ENCODE results near the gene LURAP1L.

LURAP1L gene

DNA sequence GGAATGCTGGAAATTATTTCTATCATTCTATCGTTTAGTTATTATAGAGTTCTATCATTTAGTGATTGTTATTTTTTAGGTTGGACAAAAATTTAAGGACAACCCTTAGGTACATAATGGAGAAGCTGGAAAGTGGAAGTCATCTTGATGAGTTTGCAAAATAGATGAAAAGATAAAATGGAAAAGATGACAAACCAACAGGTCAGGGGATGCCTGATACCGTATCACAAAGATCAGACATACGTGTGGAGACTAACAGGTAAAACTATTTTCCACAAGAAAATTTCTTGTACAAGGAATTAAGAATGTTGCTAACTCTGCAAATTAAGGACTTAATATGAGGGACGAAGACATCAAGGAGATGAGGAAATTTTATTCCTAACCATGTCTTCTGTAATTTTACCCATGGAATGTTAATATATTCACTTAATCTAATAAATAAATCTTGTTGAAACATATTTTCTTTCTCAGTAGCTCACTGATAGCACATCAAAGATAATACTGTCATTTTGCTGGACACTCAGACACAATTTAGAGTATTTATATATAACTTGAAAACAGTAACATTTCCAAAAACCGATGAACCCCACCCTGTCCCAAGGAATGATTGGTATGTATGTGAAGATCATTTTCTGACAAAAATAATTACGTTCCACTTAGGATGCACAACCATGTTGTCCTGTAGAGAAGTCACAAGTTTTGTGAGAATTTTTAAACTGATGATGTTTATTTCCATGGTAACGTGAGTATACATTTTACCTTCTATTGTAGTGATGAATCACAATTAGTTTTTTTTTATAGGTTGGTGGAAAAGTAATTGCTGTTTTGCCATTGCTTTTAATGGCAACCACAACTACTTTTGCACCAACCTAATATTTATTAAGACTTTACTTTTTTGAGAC is 2.6 kb downstream of the LURAP1L start:
- peak; percentile 12 for DNase-seq (ENCODE audit: low spot score)

DNA sequence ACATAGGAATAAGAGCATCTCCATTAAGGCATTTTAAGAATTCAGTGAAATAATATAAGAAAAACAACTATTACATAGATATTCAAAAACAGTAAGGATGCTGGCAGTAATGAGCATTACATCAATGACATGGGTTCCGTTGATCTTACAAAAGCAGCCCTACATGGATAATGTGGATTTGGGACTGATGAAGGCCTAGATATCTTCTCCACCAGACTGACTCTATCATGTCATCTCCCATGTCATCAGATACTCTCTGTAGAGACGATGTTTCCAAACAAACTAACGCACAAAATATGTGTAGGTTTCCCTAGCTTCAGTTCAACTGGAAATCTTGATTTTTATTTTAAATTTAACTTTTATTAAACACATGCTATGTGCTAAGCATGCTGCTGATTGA is 3.6 kb downstream of the LURAP1L start:
- DNase-seq (ENCODE audit: low spot score) = no peak

DNA sequence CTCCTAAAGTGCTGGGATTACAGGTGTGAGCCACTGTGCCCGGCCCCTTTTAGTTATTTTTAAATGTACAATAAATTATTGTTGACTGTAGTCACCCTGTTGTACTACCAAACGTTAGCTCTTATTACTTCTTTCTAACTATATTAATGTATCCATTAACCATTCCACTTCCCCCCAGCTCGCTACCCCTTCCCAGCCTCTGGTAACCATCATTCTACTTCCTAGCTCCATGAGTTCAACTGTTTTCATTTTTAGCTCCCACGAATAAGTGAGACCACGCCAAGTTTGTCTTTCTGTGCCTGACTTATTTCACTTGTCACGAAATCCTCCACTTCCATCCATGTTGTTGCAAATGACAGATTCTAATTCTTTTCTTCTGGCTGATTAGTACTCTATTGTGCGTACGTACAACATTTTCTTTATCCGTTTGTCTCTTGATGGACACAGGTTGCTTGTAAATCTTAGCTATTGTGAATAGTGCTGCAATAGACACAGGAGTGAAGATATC is 6.5 kb downstream of the LURAP1L start:
- no peak for DNase-seq (ENCODE audit: low spot score)

DNA sequence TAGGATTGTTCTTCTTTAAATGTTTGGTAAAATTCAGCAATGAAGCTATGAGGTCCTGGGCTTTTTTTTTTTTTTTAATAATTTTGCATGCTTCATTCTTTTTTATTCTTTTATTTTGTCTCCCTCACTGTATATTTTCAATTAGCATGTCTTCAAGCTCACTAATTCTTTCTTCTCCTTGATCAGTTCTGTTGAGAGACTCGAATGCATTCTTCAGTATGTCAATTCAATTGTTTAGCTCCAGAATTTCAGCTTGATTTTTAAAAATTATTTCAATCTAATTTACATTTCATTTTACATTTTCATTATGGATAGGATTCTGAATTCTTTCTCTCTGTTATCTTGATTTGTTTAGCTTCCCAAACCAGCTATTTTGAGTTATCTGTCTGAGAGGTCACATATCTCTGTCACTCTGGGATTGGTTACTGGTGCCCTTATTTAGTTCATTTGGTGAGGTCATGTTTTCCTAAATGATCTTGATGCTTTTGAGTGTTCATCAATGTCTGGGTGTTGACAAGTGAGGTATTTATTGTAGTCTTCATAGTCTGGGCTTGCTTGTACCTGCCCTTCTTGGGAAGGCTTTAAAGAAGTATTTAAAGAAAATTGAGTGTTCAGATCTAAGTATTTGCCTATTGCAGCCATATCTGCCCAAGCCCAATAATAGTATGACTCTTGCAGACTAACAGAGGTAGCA is 9.1 kb downstream of the LURAP1L start:
- no peak for DNase-seq (ENCODE audit: low spot score)

DNA sequence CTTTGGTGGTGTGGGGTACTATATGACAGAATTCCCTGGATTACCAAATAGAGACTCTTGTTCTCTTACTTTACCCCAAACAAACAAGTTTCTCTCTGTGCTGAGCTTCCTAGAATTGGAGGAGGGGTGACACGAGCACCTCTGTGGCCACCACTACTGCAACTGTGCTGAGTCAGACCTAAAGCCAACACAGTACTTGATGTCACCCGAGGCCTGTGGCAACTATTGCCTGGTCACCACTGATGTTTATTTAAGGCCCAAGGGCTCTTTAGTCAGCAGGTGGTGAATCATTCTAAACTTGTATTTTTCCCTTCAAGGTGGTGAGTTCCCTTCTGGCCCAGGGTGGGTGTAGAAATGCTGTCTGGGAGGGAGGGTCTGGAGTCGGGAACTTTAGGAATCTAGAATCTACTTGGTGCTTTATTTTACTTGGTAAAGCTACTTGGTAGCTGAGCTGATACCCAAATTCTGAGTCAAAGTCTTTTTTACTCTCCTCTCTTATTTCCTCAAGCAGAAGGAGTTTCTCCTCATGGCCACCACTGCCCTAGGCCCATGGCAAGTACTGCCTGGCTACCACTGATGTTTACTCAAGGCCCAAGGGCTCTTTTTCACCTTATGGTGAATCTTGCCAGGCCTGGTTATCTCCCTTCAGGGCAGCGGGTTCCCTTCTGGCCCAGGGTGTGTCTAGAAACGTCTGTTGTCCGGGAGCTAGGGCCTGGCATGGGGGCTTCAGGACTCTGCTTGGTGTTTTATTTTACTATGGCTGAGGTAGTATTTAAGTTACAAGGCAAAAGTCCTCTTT is 9.8 kb downstream of the LURAP1L start:
- DNase-seq (ENCODE audit: low spot score) = peak; percentile 36

DNA sequence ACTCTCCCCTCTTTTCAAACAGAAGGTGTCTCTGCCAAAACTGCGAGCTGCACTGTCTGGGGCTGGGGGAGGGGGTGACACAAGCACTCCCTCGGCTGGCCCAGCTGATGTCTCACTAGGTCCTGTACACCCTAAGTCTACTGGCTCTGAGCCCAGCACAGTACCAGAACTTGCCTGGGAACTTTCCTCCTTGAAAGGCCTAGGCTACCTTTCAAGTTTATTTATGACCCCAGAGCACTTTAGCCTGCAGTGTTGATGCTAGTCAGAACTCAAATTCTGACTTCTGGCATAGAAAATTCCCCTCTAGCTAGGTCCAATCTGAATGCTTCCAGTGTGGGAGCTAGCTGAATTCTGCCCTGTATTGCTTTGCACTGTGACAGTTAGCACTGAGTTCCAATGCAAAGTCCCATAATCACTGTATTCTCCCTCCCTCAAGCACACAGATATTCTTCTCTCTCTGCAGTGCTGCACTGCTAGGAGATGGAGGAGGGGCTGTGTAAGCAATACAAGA is 10.5 kb downstream of the LURAP1L start:
- no peak for DNase-seq (ENCODE audit: low spot score)

DNA sequence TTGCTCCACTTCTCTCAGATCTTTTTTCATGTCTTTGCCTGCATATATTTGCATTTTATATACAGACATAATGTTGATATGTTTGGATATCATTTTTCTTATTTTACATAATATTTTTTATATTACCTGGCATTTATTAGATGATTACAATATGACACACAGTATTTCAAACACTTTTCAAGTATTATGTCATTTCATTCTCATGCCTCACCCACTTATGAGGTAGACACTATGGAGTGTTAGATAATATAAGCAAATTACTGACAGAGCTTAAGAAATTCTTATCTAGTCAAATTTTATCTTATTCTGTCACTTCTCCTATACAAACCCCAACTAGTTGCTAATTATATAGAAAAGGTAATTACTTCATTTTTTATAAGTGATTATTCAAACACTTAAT is 11.1 kb downstream of the LURAP1L start:
- DNase-seq (ENCODE audit: low spot score) = no peak

DNA sequence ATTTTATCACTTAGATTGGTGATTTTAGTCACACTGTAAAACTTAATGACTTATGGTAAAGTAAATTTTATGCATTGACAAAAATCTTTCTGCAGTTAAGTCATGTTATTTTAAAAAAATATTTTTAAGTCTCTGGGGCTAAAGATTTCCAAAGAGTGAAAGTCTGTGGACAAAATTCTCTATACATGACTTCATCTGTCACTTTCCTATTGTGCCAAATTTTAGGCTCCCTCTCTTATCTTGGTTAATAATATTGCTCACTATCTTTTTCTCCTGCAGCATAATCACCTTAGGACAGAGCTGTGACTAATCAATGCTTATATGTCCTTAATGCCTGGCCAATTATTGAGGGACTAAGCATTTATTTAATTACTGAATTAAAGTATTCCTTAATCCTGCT is 15.2 kb downstream of the LURAP1L start:
- no peak for DNase-seq (ENCODE audit: low spot score)

DNA sequence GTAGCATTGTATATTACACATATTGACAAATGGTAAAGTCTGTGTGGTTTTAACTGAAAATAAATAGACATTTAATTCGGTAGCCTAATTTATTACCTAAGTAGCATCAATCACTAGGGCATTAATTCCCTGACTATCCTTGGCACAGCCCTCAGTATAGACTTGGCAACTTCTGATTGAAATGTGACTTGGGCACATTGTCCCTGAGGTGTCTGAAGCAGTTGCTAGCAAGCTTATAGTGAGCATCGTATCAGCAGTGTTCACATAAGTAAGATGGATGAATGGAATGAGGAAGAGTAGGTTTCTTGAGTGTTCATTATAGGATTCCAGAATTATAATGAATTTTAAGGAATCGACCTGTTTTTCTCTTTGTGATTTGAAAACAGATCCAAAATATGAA is 16.1 kb downstream of the LURAP1L start:
- no peak for DNase-seq (ENCODE audit: low spot score)

DNA sequence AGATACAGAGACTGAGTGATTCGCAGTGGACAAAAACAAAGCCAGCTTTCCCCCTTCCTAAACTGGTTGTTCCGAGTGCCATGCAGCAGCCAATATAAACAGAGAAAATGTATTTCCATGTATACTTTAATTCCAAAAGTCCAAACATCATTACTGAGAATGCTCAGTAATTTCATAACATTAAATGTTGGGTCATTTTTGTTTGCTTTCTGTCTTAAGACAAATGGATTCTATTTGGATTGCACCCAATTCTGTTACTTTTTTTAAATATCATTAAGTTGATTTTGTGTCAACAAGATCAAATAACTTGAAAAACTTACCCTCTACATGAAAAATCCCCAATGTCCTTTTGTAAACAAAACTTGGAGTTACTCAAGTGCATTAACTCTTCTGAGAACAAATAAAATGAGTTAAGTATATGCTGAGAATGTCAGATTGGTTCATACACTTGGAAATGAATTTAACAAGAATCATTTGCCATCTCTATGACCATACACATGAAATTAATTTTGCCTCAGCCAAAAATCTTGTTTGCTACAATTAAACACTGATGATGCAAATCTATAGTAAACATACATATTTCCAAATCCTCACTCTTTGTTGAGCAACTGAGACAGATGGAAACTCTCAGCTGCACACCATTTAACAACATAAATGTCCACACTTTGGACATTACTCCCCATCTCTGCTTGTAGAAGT is 19.4 kb downstream of the LURAP1L start:
- DNase-seq (ENCODE audit: low spot score) = no peak

DNA sequence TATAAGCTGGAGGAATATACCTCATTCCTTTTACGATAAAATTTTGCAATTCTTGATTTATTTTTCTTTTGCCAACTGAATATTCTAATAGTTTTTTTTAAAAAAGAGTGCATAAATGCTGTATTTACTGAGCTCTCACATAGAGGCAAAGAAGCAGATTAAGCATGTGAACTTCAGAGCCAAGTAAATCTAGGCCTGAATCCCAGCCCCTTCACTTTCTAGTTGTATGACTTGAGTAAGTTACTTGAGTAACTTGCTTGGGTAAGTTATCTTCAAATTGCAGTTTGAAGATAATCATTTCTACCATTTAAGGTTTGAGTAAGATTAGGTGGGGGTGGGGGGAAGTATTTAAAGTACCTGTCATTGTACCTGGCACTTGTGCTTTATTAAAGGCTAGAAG is 21.8 kb downstream of the LURAP1L start:
- no peak for DNase-seq (ENCODE audit: low spot score)

DNA sequence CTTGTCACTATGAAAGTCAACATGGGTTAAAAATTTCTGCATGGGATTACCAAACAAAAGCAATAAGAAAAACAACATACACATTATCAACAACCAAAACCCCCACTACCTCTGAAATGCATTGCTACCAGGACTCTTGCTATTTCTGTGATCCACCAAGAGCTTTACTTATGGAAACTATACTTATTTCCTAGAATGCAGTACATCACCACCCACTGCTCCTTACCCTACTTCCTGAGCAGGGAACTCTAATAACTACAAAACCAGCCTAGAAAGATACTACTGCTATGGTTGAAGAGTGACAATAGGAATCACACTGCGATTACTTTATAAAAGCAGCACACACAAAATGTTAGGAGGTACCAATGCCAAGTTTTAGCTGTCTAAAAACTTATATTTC is 22.2 kb downstream of the LURAP1L start:
- DNase-seq (ENCODE audit: low spot score) = no peak

DNA sequence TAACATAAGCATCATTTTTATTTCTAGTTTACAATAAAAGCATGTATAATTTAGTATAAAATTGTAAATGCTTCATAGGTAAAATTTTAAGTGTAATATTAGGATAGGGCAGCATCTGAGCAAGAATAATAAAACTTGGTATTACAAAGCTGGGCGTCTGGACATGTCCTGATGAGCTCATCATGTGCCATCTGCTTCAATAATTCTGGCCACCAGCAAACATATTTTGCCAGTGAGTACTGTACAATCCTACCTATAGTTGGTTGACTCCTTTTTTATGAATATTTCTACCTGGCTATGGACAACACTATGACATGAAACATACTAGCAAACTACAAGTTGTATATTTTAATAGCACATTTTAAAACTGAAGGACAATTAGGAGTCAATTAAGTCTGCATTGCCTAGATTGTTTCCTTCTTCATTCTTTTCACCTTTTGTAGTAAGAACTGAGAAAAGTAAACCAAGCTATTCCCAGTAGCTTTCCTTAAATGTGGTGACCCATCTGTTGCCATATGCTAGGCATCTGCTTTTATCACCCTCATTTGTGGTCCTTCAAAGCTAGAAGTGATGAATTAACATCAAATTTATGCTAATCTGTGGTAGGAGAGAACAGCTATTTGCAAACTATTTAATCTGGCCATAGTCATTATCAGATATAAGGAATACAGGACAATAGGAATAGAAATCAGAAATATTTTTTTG is 23.4 kb downstream of the LURAP1L start:
- no peak for DNase-seq (ENCODE audit: low spot score)

DNA sequence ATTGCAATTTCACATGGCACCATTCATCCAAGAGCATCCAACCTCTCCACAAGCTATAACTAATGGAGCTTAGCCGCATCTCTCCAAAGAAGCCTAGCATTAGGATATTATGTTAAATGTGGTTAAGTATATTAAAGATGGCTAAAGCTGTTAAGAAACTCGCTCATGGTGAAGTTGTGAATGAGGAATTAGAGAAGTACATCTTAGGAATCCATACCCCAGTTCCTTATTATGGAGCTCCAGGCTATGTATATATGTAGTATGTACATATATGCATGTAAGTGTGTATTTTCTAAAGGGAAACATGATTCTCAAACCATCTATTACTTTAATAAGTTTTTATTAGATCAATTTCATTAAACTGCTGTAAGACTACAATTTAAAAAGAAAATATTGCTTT is 26.4 kb downstream of the LURAP1L start:
- no peak for DNase-seq (ENCODE audit: low spot score)

DNA sequence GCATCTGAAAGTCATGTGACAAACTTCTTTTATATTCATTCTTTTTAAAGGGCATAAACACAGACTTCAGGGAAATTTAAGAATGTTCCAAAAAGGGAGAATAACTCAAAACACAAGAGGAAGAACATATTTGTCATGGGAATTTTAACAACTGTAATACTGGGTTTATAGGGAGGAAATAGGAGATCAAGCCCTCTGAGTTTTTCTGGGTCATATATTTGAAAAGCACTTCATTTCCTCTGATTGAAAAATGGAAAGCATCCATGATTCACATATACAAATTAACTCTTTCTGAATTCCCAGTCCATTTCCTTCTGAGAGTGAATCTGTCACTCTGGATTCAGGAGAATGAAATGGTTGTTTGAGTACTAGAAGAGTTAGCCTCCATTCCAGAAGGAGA is 26.8 kb downstream of the LURAP1L start:
- DNase-seq (ENCODE audit: low spot score) = no peak

DNA sequence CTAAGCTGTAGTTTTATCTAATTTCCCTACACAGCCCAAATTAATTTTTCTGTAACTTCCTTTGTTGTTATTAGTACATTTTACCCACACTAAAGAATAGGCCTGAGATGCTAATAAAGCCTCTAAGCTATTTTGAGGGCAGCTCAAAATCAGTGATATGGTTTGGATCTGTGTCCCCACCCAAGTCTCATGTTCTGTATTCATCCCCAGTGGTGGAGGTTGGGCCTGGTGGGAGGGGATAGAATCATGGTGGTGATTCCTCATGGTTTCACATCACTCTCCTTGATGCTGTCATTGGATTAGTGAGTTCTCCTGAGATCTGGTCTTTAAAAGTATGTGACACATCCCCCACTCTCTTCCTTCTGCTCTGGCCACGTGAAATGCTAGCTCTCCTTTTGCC is 27.3 kb downstream of the LURAP1L start:
- no peak for DNase-seq (ENCODE audit: low spot score)

DNA sequence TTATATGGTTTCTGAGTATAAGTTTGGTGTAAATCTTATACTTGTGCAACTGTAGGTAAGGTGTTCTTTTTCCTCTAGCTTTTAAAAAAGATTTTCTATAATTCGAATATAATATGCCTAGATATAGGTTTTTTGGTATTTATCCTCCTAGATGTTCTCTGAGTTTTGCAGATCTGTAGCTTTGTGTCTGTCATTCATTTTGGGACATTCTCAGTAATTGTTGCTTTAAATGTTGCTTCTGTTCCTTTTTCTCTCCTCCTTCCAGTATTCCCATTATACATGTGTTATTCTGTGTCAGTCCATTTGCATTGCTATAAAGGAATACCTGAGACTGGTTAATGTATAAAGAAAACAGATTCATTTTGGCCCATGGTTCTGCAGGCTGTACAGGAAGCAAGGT is 33.7 kb downstream of the LURAP1L start:
- no peak for DNase-seq (ENCODE audit: low spot score)

DNA sequence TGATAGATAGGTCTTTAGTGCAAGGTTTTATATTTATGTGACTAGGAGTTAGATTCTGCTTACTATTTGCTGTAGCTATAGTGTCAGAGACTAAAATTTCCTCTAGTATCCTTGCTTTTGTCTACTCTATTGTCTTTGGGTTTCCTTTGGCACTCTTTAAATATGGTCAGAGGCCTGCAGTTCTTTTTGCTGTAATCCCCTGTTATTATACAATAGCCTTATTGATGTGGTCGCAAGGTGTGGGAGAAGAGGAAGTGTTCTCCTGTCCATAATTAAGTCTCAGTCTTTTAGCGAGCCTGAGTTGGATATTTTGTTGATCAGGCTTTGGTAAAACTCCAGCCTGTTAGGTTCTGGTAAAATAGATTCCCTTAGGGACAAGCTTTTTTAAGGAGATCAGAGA is 34.9 kb downstream of the LURAP1L start:
- no peak for DNase-seq (ENCODE audit: low spot score)

DNA sequence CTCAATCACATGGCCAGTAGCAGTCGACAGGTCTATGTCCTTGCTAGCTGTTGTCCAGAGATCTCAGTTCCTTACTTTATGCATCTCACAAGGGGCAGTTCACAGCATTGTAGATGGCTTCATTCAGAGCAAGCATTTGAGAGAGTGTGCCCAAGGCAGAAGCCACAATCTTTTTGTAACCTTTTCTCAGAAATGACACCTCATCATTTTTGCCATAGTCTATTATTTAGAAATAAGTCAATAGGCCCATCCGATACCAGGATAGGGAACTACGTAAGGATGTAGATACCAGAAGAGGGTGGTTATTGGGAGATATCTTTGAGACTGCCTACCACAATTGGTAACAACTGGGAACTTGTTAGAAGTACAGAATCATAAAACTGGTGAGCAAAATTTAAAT is 37.1 kb downstream of the LURAP1L start:
- no peak for DNase-seq (ENCODE audit: low spot score)

DNA sequence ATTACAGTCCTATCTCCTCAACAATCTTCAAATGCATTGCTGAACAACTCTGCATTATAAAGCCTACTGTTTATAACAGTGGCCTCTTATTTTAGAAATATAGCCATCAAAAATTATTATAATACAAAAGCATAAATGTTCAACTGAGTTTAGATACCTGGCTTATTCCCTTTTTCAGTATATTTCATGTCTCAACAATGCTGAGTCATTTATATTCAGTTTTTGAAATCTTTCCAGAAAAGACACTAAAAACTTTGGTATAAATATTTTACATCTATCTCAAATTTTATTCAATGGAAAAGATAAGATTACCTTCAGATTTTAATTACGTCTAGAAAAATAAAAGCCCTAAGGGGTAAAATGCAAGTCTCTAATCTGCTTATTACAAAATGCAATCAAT is 37.9 kb downstream of the LURAP1L start:
- DNase-seq (ENCODE audit: low spot score) = no peak

DNA sequence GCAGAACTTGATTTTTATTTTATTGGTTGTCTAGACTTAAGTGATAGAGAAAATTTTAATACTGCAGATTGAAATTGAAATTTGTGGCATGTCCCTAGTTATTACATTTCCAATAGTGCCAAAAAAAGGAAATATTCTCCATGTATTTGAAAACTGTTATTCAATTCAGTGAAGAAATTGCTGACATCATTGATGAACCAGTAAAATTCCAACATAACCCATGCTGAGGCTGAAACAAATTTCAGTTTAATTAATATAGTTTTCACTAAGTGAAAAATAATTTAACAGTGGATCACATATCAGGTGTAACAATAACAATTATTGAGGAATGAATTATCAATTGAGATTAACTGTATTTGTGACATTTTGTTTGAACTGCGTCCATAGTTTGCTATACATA is 38.7 kb downstream of the LURAP1L start:
- no peak for DNase-seq (ENCODE audit: low spot score)
